GM23338 (cell line): ENCODE measurements around the gene ATP9A. TPM values are rescaled to one million over a fixed set of nuclear protein-coding genes. Genes with fewer than 3 reads are reported as not detected.

ENCODE experiments used
- ATAC-seq: fragments of 200-7000 bp; cut with Tn5 transposase; 3 replicates; pipeline ENCODE4 v1.9.1; 2020
- DNase-seq: peaks from one replicate; pipeline ENCODE4 v3.0.0-alpha.2; 2015; ENCODE audit warnings: low spot score
- H2AFZ ChIP-seq: fragments of 200-600 bp; sonication (generic); 2 replicates; pipeline ENCODE4 v1.8.0; 2016; ENCODE audit warnings: antibody characterized with exemption, mild to moderate bottlenecking, moderate library complexity
- H3F3A ChIP-seq: fragments of 200-600 bp; sonication (generic); replicated peaks from 2 replicates; pipeline ENCODE4 v1.8.0; 2017; ENCODE audit warnings: antibody characterized with exemption, mixed run types, low read depth
- H3K27ac ChIP-seq: fragments of 200-600 bp; sonication (generic); 2 replicates; pipeline ENCODE4 v1.6.1; 2016; ENCODE audit warnings: low read depth
- H3K27me3 ChIP-seq: fragments of 200-600 bp; sonication (generic); 2 replicates; pipeline ENCODE4 v1.8.0; 2016; ENCODE audit warnings: mild to moderate bottlenecking, mixed run types, moderate library complexity; ENCODE audit not compliant: insufficient read depth
- H3K36me3 ChIP-seq: fragments of 200-600 bp; sonication (generic); 2 replicates; pipeline ENCODE4 v1.8.0; 2016; ENCODE audit warnings: mild to moderate bottlenecking; ENCODE audit not compliant: insufficient read depth
- H3K4me1 ChIP-seq: fragments of 200-600 bp; sonication (generic); 2 replicates; pipeline ENCODE4 v1.8.0; 2016; ENCODE audit warnings: mild to moderate bottlenecking, moderate library complexity; ENCODE audit not compliant: insufficient read depth
- H3K4me2 ChIP-seq: fragments of 200-600 bp; sonication (generic); 2 replicates; pipeline ENCODE4 v1.7.1; 2017; ENCODE audit warnings: mixed run types
- H3K4me3 ChIP-seq: fragments of 200-600 bp; sonication (generic); 2 replicates; pipeline ENCODE4 v1.6.1; 2016; ENCODE audit warnings: mixed run types
- H3K79me2 ChIP-seq: fragments of 200-600 bp; sonication (generic); replicated peaks from 2 replicates; pipeline ENCODE4 v1.8.0; 2017; ENCODE audit warnings: mild to moderate bottlenecking; ENCODE audit not compliant: insufficient read depth
- H3K9me2 ChIP-seq: fragments of 200-600 bp; sonication (generic); 2 replicates; pipeline ENCODE4 v1.8.0; 2017; ENCODE audit not compliant: insufficient read depth
- H4K20me1 ChIP-seq: fragments of 200-600 bp; sonication (generic); replicated peaks from 2 replicates; pipeline ENCODE4 v1.8.0; 2017; ENCODE audit warnings: mild to moderate bottlenecking; ENCODE audit not compliant: insufficient read depth
- H3K27ac Mint-ChIP-seq: 2 replicates; pipeline ENCODE4 v1.8.0; 2020; ENCODE audit warnings: inconsistent platforms, mild to moderate bottlenecking, moderate library complexity, mixed read lengths
- H3K27me3 Mint-ChIP-seq: 3 replicates; pipeline ENCODE4 v1.8.0; 2022; ENCODE audit warnings: low read depth, mild to moderate bottlenecking, moderate library complexity, mixed read lengths, inconsistent platforms; ENCODE audit not compliant: insufficient read depth, poor library complexity
- H3K36me3 Mint-ChIP-seq: 3 replicates; pipeline ENCODE4 v1.8.0; 2021; ENCODE audit warnings: low read depth, mild to moderate bottlenecking, inconsistent platforms, moderate library complexity, mixed read lengths
- H3K4me1 Mint-ChIP-seq: 3 replicates; pipeline ENCODE4 v1.8.0; 2020; ENCODE audit warnings: mild to moderate bottlenecking, inconsistent platforms, mixed read lengths
- H3K4me3 Mint-ChIP-seq: 3 replicates; pipeline ENCODE4 v1.8.0; 2021; ENCODE audit warnings: moderate library complexity, mild to moderate bottlenecking, inconsistent platforms, mixed read lengths
- H3K9me3 Mint-ChIP-seq: 3 replicates; pipeline ENCODE4 v1.8.0; 2020; ENCODE audit warnings: moderate library complexity, mild to moderate bottlenecking, inconsistent platforms, mixed read lengths
- CREB1 ChIP-seq: fragments of 250-450 bp; sonication (Bioruptor Pico); IDR thresholded peaks from 2 replicates; pipeline ENCODE4 v1.5.0; 2020; ENCODE audit warnings: low read depth, mild to moderate bottlenecking, moderate library complexity
- CTCF ChIP-seq, 2 experiments: fragments of 200-600 bp in 1 of 2; sonication (generic) in 1 of 2; conservative IDR thresholded peaks; 2 replicates each; pipeline versions ENCODE4 v1.5.1 to v1.6.1; 2016 to 2017; ENCODE audit warnings: antibody characterized with exemption in 2 of 2, low read depth in 2 of 2, mild to moderate bottlenecking in 2 of 2, moderate library complexity in 1 of 2
- ETS1 ChIP-seq: IDR thresholded peaks from 2 replicates; pipeline ENCODE4 v1.6.1; 2016; ENCODE audit warnings: antibody characterized with exemption
- EZH2 ChIP-seq: fragments of 200-600 bp; sonication (generic); IDR thresholded peaks from one replicate; pipeline ENCODE4 v1.8.0; 2017; ENCODE audit warnings: antibody characterized with exemption, mild to moderate bottlenecking, low read depth; ENCODE audit not compliant: unreplicated experiment
- EZH2phosphoT487 ChIP-seq: fragments of 200-600 bp; sonication (generic); IDR thresholded peaks from one replicate; pipeline ENCODE4 v1.8.1; 2018; ENCODE audit warnings: antibody characterized with exemption; ENCODE audit not compliant: unreplicated experiment
- JUNB ChIP-seq: IDR thresholded peaks from one replicate; pipeline ENCODE4 v1.6.1; 2016; ENCODE audit warnings: antibody characterized with exemption; ENCODE audit not compliant: unreplicated experiment
- NANOG ChIP-seq: IDR thresholded peaks from 2 replicates; pipeline ENCODE4 v1.6.1; 2016; ENCODE audit warnings: antibody characterized with exemption, borderline replicate concordance
- POLR2AphosphoS5 ChIP-seq: IDR thresholded peaks from 2 replicates; pipeline ENCODE4 v1.6.1; 2016; ENCODE audit warnings: antibody characterized with exemption, low read depth
- REST ChIP-seq: IDR thresholded peaks from one replicate; pipeline ENCODE4 v1.6.1; 2018; ENCODE audit warnings: antibody characterized with exemption; ENCODE audit not compliant: unreplicated experiment
- STAT1 ChIP-seq: IDR thresholded peaks from one replicate; pipeline ENCODE4 v1.6.1; 2016; ENCODE audit warnings: antibody characterized with exemption; ENCODE audit not compliant: unreplicated experiment
- ZNF114 ChIP-seq: fragments of 250-450 bp; sonication (Bioruptor Pico); IDR thresholded peaks from 2 replicates; pipeline ENCODE4 v1.5.0; 2020; ENCODE audit warnings: mild to moderate bottlenecking, moderate library complexity
- ZNF331 ChIP-seq: fragments of 250-450 bp; sonication (Bioruptor Pico); IDR thresholded peaks from 2 replicates; pipeline ENCODE4 v1.5.0; 2020; ENCODE audit warnings: low read depth, mild to moderate bottlenecking, moderate library complexity
- ZNF462 ChIP-seq: fragments of 250-450 bp; sonication (Bioruptor Pico); IDR thresholded peaks from 2 replicates; pipeline ENCODE4 v1.5.0; 2020; ENCODE audit warnings: mild to moderate bottlenecking, moderate library complexity
- polyA plus RNA-seq: library from polyadenylated mRNA; unstranded; fragments of >200 nt; fragmentation: Nextera tagmentation; extraction: Ambion mirVana; gene quantifications from 2 replicates; pipeline ENCODE4 v1.2.1, GENCODE V29; 2016
- total RNA-seq: library from RNA; depleted of rRNA; stranded (reverse); fragments of >200 nt; shearing (Covaris generic); gene quantifications from 2 replicates; pipeline ENCODE4 v1.2.3, GENCODE V29; 2014

Gene ATP9A
- total and polyA plus RNA-seq, 2 experiments from 2014 or later, result 0.94 to 5.9 TPM

- Mint-ChIP-seq H3K36me3 (no peaks in the 10 kb centered on the region), H3K27me3 (peaks cover 2% of the 10 kb centered on the region), H3K4me3 (no peak overlapping the region), H3K27ac (no peak overlapping the region), H3K9me3 (no peaks in the 10 kb centered on the region), H3K4me1 (peaks cover 7% of the 10 kb centered on the region)
- no peaks in the 10 kb centered on the region for H4K20me1 ChIP-seq
- H3K27ac ChIP-seq, result no peak overlapping the region
- H3K27me3 ChIP-seq, result no peaks in the 10 kb centered on the region
- no peak overlapping the region for H3K4me2 ChIP-seq
- no peaks in the 10 kb centered on the region for H3K9me2 ChIP-seq
- no peak overlapping the region for H3K4me3 ChIP-seq
- H3K79me2 ChIP-seq, result no peaks in the 10 kb centered on the region
- DNase-seq, result no peak
- no peak overlapping the region for H2AFZ ChIP-seq
- H3F3A ChIP-seq, result no peaks in the 10 kb centered on the region
- no peak for ATAC-seq
- H3K36me3 ChIP-seq, result no peaks in the 10 kb centered on the region
- no peaks in the 10 kb centered on the region for H3K4me1 ChIP-seq
- TF ChIP-seq ZNF462 (CRISPR knock-in tag), result no peak
- no peak for TF ChIP-seq NANOG
- TF ChIP-seq CREB1 (CRISPR knock-in tag), result no peak
- no peak for TF ChIP-seq POLR2AphosphoS5
- no peak for TF ChIP-seq ZNF331 (CRISPR knock-in tag)
- TF ChIP-seq JUNB, result no peak
- no peak for TF ChIP-seq CTCF (conservative IDR thresholded peaks at IDR 0.05; ENCODE audit: low read depth in 2 of 2)
- TF ChIP-seq ETS1, result no peak
- TF ChIP-seq STAT1, result no peak
- TF ChIP-seq EZH2, result no peak
- no peak for TF ChIP-seq EZH2phosphoT487
- TF ChIP-seq REST, result no peak
- no peak for TF ChIP-seq ZNF114 (CRISPR knock-in tag)
Observed at GRCh38 chr20:51611625-51611890, 156.6 kb downstream of the ATP9A start.
